ENCODE data around the gene PPTC7.

- TF ChIP-seq, protein P1, sequence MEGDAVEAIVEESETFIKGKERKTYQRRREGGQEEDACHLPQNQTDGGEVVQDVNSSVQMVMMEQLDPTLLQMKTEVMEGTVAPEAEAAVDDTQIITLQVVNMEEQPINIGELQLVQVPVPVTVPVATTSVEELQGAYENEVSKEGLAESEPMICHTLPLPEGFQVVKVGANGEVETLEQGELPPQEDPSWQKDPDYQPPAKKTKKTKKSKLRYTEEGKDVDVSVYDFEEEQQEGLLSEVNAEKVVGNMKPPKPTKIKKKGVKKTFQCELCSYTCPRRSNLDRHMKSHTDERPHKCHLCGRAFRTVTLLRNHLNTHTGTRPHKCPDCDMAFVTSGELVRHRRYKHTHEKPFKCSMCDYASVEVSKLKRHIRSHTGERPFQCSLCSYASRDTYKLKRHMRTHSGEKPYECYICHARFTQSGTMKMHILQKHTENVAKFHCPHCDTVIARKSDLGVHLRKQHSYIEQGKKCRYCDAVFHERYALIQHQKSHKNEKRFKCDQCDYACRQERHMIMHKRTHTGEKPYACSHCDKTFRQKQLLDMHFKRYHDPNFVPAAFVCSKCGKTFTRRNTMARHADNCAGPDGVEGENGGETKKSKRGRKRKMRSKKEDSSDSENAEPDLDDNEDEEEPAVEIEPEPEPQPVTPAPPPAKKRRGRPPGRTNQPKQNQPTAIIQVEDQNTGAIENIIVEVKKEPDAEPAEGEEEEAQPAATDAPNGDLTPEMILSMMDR (IDR thresholded peaks at IDR 0.05; ENCODE audit: low read depth, low read length, poor library complexity, severe bottlenecking): no peak
- TF ChIP-seq EZH2phosphoT487 (IDR thresholded peaks at IDR 0.05; ENCODE audit: borderline replicate concordance, low read length): no peak
Observed at GRCh38 chr12:110514363-110514762, 68.8 kb downstream of the PPTC7 start.

Measured in DOHH2 (cell line).